Measurements from ENCODE around the gene ANKRD45.
"Not testable (repeated sequence)": the region's sequence is repeated elsewhere in the genome, so short reads cannot be mapped to it uniquely, and the experiment has no call there.

DNA sequence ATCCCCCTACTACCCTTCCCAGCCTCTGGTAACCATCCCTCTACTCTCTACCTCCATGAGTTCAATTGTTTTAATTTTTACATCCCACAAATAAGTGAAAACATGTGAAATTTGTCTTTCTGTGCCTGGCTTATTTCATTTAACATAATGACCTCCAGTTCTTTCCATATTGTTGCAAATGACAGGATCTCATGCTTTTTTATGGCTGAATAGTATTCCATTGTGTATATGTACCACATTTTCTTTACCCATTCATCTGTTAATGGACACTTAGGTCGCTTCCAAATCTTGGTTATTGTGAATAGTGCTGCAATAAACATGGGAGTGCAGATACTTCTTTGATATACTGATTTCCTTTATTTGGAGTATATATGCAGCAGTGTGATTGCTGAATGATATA, 105.8 kb downstream of the ANKRD45 start:
- TF ChIP-seq, protein P1, sequence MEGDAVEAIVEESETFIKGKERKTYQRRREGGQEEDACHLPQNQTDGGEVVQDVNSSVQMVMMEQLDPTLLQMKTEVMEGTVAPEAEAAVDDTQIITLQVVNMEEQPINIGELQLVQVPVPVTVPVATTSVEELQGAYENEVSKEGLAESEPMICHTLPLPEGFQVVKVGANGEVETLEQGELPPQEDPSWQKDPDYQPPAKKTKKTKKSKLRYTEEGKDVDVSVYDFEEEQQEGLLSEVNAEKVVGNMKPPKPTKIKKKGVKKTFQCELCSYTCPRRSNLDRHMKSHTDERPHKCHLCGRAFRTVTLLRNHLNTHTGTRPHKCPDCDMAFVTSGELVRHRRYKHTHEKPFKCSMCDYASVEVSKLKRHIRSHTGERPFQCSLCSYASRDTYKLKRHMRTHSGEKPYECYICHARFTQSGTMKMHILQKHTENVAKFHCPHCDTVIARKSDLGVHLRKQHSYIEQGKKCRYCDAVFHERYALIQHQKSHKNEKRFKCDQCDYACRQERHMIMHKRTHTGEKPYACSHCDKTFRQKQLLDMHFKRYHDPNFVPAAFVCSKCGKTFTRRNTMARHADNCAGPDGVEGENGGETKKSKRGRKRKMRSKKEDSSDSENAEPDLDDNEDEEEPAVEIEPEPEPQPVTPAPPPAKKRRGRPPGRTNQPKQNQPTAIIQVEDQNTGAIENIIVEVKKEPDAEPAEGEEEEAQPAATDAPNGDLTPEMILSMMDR (IDR thresholded peaks at IDR 0.05; ENCODE audit: insufficient read depth, low read length): not testable (repeated sequence)
- TF ChIP-seq, protein P2, sequence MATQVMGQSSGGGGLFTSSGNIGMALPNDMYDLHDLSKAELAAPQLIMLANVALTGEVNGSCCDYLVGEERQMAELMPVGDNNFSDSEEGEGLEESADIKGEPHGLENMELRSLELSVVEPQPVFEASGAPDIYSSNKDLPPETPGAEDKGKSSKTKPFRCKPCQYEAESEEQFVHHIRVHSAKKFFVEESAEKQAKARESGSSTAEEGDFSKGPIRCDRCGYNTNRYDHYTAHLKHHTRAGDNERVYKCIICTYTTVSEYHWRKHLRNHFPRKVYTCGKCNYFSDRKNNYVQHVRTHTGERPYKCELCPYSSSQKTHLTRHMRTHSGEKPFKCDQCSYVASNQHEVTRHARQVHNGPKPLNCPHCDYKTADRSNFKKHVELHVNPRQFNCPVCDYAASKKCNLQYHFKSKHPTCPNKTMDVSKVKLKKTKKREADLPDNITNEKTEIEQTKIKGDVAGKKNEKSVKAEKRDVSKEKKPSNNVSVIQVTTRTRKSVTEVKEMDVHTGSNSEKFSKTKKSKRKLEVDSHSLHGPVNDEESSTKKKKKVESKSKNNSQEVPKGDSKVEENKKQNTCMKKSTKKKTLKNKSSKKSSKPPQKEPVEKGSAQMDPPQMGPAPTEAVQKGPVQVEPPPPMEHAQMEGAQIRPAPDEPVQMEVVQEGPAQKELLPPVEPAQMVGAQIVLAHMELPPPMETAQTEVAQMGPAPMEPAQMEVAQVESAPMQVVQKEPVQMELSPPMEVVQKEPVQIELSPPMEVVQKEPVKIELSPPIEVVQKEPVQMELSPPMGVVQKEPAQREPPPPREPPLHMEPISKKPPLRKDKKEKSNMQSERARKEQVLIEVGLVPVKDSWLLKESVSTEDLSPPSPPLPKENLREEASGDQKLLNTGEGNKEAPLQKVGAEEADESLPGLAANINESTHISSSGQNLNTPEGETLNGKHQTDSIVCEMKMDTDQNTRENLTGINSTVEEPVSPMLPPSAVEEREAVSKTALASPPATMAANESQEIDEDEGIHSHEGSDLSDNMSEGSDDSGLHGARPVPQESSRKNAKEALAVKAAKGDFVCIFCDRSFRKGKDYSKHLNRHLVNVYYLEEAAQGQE (IDR thresholded peaks at IDR 0.05; ENCODE audit: insufficient replicate concordance, low read depth): not testable (repeated sequence)
- TF ChIP-seq POLR2AphosphoS5, GABPA (IDR thresholded peaks at IDR 0.05; ENCODE audit: low read depth): not testable (repeated sequence)

Measured in HL-60 (cell line).